Astrocyte (in vitro differentiated cells and primary cell): ENCODE results near the gene ATG13. TPM values are rescaled to one million over a fixed set of nuclear protein-coding genes. Genes with fewer than 3 reads are reported as not detected.
A peak's percentile ranks its signal among the peaks of the same experiment; 100 is the strongest.

Experiments used
- DNase-seq: peaks from one replicate; pipeline ENCODE4 v3.0.0-alpha.2; 2010; ENCODE audit warnings: low read depth
- FAIRE-seq: peaks from 2 replicates; lab custom pipeline; 2011; peaks lifted over from hg19 to GRCh38; lab: Jason Lieb, UNC
- H2AFZ ChIP-seq: 2 replicates; pipeline ENCODE4 v1.6.0; 2012; ENCODE audit warnings: low read depth, low read length, inconsistent platforms
- H3K27ac ChIP-seq: 2 replicates; pipeline ENCODE4 v1.5.1; 2011; ENCODE audit warnings: low read depth, low read length, inconsistent platforms
- H3K27me3 ChIP-seq: 2 replicates; pipeline ENCODE4 v1.6.0; 2011; ENCODE audit warnings: low read length, inconsistent platforms; ENCODE audit not compliant: insufficient read depth
- H3K36me3 ChIP-seq: 2 replicates; pipeline ENCODE4 v1.5.1; 2011; ENCODE audit warnings: low read length, inconsistent platforms; ENCODE audit not compliant: insufficient read depth
- H3K4me1 ChIP-seq: 2 replicates; pipeline ENCODE4 v1.5.1; 2011; ENCODE audit warnings: low read length, inconsistent platforms; ENCODE audit not compliant: insufficient read depth
- H3K4me2 ChIP-seq: 2 replicates; pipeline ENCODE4 v1.6.0; 2012; ENCODE audit warnings: low read length, inconsistent platforms
- H3K4me3 ChIP-seq: 2 replicates; pipeline ENCODE4 v1.5.1; 2011; ENCODE audit warnings: low read depth, mild to moderate bottlenecking, low read length, inconsistent platforms; ENCODE audit not compliant: insufficient read depth
- H3K79me2 ChIP-seq: 2 replicates; pipeline ENCODE4 v1.6.0; 2012; ENCODE audit warnings: mild to moderate bottlenecking, low read length, inconsistent platforms; ENCODE audit not compliant: insufficient read depth
- H3K9ac ChIP-seq: 2 replicates; pipeline ENCODE4 v1.6.0; 2012; ENCODE audit warnings: mild to moderate bottlenecking, low read length, inconsistent platforms
- H3K9me3 ChIP-seq: 2 replicates; pipeline ENCODE4 v1.5.1; 2012; ENCODE audit warnings: low read depth, mild to moderate bottlenecking, low read length, inconsistent platforms; ENCODE audit not compliant: insufficient read depth
- H4K20me1 ChIP-seq: 2 replicates; pipeline ENCODE4 v1.6.0; 2012; ENCODE audit warnings: low read length, inconsistent platforms; ENCODE audit not compliant: insufficient read depth
- H3K27ac Mint-ChIP-seq: one replicate; pipeline ENCODE4 v1.8.0; 2021; ENCODE audit warnings: mild to moderate bottlenecking, mixed read lengths; ENCODE audit not compliant: unreplicated experiment
- H3K27me3 Mint-ChIP-seq: one replicate; pipeline ENCODE4 v1.8.0; 2021; ENCODE audit warnings: low read depth, mixed read lengths; ENCODE audit not compliant: unreplicated experiment
- H3K36me3 Mint-ChIP-seq: one replicate; pipeline ENCODE4 v1.8.0; 2021; ENCODE audit warnings: low read depth, mixed read lengths; ENCODE audit not compliant: unreplicated experiment
- H3K4me1 Mint-ChIP-seq: one replicate; pipeline ENCODE4 v1.8.0; 2021; ENCODE audit warnings: low read depth, mixed read lengths; ENCODE audit not compliant: unreplicated experiment
- H3K4me3 Mint-ChIP-seq: one replicate; pipeline ENCODE4 v1.8.0; 2021; ENCODE audit warnings: mild to moderate bottlenecking, moderate library complexity, mixed read lengths; ENCODE audit not compliant: unreplicated experiment
- H3K9me3 Mint-ChIP-seq: one replicate; pipeline ENCODE4 v1.8.0; 2021; ENCODE audit warnings: mild to moderate bottlenecking, mixed read lengths; ENCODE audit not compliant: unreplicated experiment
- EZH2 ChIP-seq: IDR thresholded peaks from 2 replicates; pipeline ENCODE4 v1.6.1; 2012; ENCODE audit warnings: mild to moderate bottlenecking, low read length, inconsistent platforms; ENCODE audit not compliant: insufficient read depth
- total RNA-seq: library from RNA; stranded (reverse); gene quantifications from 2 replicates; pipeline ENCODE4 v1.2.1, GENCODE V29; 2021
- TF ChIP-seq, protein P1 (sequence below): IDR thresholded peaks from 2 replicates; pipeline ENCODE4 v1.5.1; 2011; ENCODE audit warnings: low read depth, mild to moderate bottlenecking, inconsistent platforms, low read length, moderate library complexity; ENCODE audit not compliant: insufficient read depth

ATG13 gene
- total RNA-seq, 1 donor from 2014 or later = 116 TPM

DNA sequence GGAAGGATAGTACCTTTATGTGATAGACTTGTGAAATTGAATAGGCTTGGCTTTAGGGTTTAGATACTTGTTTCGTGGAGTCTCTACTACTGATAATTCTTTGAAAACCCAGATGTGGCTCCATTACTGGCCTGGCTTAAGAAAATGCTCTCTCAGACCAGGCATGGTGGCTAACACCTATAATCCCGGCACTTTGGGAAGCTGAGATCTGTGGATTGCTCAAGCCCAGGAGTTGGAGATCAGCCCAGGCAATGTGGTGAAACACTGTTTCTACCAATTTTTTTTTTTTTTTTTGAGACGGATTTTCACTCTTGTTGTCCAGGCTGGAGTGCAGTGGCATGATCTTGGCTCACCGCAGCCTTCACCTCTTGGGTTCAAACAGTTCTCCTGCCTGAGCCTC lies 40.9 kb downstream of the ATG13 start:
- Histone ChIP-seq H3K4me3 (no peak overlapping the region), H2AFZ (no peak overlapping the region), H4K20me1 (peaks cover under 1% of the 10 kb centered on the region), H3K27me3 (no peaks in the 10 kb centered on the region), H3K9me3 (no peaks in the 10 kb centered on the region), H3K4me1 (peaks cover 2% of the 10 kb centered on the region), H3K79me2 (no peaks in the 10 kb centered on the region), H3K4me2 (no peak overlapping the region), H3K27ac (no peak overlapping the region), H3K9ac (no peak overlapping the region), H3K36me3 (peaks cover 48% of the 10 kb centered on the region)
- Mint-ChIP-seq H3K9me3 (no peaks in the 10 kb centered on the region), H3K36me3 (peaks cover 22% of the 10 kb centered on the region), H3K4me3 (no peak overlapping the region), H3K27me3 (no peaks in the 10 kb centered on the region), H3K27ac (peak overlapping the region; percentile 29), H3K4me1 (peaks cover 33% of the 10 kb centered on the region)
- DNase-seq = peak; percentile 62
- FAIRE-seq = no peak
- TF ChIP-seq, protein P1, sequence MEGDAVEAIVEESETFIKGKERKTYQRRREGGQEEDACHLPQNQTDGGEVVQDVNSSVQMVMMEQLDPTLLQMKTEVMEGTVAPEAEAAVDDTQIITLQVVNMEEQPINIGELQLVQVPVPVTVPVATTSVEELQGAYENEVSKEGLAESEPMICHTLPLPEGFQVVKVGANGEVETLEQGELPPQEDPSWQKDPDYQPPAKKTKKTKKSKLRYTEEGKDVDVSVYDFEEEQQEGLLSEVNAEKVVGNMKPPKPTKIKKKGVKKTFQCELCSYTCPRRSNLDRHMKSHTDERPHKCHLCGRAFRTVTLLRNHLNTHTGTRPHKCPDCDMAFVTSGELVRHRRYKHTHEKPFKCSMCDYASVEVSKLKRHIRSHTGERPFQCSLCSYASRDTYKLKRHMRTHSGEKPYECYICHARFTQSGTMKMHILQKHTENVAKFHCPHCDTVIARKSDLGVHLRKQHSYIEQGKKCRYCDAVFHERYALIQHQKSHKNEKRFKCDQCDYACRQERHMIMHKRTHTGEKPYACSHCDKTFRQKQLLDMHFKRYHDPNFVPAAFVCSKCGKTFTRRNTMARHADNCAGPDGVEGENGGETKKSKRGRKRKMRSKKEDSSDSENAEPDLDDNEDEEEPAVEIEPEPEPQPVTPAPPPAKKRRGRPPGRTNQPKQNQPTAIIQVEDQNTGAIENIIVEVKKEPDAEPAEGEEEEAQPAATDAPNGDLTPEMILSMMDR = no peak
- no peak for TF ChIP-seq EZH2

DNA sequence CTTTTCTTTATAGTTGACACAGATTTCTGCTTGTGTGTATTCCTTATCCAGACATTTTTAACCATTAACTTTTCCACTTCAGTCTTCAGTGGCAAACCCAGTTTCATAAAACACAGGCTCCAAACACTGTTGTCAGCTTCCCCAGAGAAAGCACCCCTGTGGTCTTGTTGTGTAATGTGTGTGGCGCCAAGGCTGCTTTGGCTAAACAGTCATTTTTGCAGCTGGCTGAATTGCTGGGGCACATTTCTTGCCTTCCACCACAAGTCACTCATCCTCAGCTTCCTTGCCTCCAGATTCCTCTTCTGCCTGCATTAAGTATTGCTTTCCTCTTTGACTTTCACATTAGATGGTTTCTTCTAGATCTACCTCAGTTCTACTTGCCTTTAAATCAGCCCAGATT lies 42.6 kb downstream of the ATG13 start:
- H3K9me3 Mint-ChIP-seq = no peaks in the 10 kb centered on the region
- H4K20me1 ChIP-seq = peaks cover 8% of the 10 kb centered on the region
- H3K4me3 ChIP-seq = no peak overlapping the region
- peaks cover 49% of the 10 kb centered on the region for H3K36me3 ChIP-seq
- H3K27ac Mint-ChIP-seq = peak overlapping the region; percentile 29
- FAIRE-seq (no peak), DNase-seq (peak; percentile 79)
- TF ChIP-seq, protein P1 = no peak
- no peak for TF ChIP-seq EZH2
- no peak overlapping the region for H3K27ac ChIP-seq
- no peak overlapping the region for H3K9ac ChIP-seq
- H3K4me1 ChIP-seq = peaks cover 7% of the 10 kb centered on the region
- H3K4me1 Mint-ChIP-seq = peaks cover 39% of the 10 kb centered on the region
- H3K4me2 ChIP-seq = no peak overlapping the region
- no peaks in the 10 kb centered on the region for H3K9me3 ChIP-seq
- H3K27me3 Mint-ChIP-seq = no peaks in the 10 kb centered on the region
- H3K79me2 ChIP-seq = no peaks in the 10 kb centered on the region
- peak overlapping the region; percentile 8 for H3K4me3 Mint-ChIP-seq
- peaks cover 28% of the 10 kb centered on the region for H3K36me3 Mint-ChIP-seq
- no peaks in the 10 kb centered on the region for H3K27me3 ChIP-seq
- no peak overlapping the region for H2AFZ ChIP-seq

DNA sequence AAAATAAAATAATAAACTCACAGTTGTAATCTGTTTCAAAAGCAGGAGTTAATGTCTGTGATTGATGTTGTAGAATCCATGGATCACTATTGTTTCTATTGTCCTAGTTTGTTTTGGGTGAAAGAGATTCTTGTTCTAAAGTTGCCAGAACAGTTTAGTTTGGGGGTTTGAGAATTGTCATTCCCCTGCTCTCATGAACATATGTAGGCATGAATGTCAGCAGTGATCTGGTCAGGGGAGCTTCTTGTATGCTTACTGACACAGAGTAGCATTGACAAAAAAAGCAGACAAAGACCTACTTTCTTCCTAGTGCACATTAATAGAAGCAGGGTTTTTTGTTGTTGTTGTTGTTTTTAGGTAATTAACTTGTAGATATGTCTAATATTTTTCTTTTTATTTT lies 44.5 kb downstream of the ATG13 start:
- peaks cover 37% of the 10 kb centered on the region for H3K4me1 Mint-ChIP-seq
- H3K27ac Mint-ChIP-seq = no peak overlapping the region
- peaks cover 8% of the 10 kb centered on the region for H4K20me1 ChIP-seq
- H2AFZ ChIP-seq = no peak overlapping the region
- H3K4me3 Mint-ChIP-seq = no peak overlapping the region
- H3K9me3 ChIP-seq = no peaks in the 10 kb centered on the region
- no peaks in the 10 kb centered on the region for H3K27me3 Mint-ChIP-seq
- H3K4me3 ChIP-seq = no peak overlapping the region
- no peak overlapping the region for H3K4me2 ChIP-seq
- peaks cover 7% of the 10 kb centered on the region for H3K4me1 ChIP-seq
- no peak overlapping the region for H3K9ac ChIP-seq
- H3K36me3 ChIP-seq = peaks cover 38% of the 10 kb centered on the region
- no peak for FAIRE-seq
- no peaks in the 10 kb centered on the region for H3K79me2 ChIP-seq
- no peaks in the 10 kb centered on the region for H3K9me3 Mint-ChIP-seq
- TF ChIP-seq, protein P1 = no peak
- TF ChIP-seq EZH2 = no peak
- no peak overlapping the region for H3K27ac ChIP-seq
- H3K36me3 Mint-ChIP-seq = peaks cover 20% of the 10 kb centered on the region
- DNase-seq = no peak
- H3K27me3 ChIP-seq = no peaks in the 10 kb centered on the region
